ENCODE measurements around the gene API5.
"Not testable (repeated sequence)": the region's sequence is repeated elsewhere in the genome, so short reads cannot be mapped to it uniquely, and the experiment has no call there.

The API5 gene

DNA sequence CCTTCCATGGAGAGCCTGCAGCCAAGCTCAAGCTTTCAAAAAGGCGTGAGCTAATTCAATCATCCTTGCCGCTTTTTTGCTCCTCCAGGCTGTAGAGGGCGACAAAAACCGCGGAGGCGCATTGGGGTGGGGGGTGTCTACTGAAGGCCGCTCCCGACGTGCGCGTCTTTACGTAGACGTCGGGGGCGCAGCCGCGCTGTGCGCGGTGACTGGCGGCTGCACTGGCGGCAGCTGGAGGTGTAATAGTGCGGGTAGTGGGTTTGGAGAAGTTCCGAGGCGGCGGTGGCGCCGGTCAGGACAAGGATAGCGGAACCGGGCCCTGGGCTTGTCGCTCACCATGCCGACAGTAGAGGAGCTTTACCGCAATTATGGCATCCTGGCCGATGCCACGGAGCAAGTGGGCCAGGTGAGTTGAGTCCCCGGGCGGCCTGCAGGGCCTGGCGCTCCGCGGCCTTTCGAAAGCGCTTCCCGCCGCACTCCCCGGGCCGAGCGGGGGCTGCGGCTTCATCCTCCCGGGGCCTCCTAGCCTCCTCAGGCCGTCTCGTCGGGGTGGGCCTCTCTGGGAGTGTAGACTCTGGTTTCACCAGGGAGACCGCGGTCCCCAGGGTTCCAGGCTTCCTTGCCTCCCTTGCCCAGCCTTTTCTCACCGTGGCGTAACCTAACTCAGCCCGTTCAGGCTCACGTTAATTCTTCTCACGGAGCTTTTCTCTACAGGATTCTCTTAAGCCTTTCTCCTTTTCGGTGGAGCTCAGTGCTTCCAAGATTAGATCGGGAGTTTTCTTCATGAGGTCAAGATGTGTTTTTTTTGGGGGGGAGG, at the start of gene API5:
Gene API5 (plus strand): TSS at position 206 of the 817 bp plus-strand sequence. CDS start 132 bp downstream, at position 338.
- DNase-seq: peak; percentile 90 to 93

DNA sequence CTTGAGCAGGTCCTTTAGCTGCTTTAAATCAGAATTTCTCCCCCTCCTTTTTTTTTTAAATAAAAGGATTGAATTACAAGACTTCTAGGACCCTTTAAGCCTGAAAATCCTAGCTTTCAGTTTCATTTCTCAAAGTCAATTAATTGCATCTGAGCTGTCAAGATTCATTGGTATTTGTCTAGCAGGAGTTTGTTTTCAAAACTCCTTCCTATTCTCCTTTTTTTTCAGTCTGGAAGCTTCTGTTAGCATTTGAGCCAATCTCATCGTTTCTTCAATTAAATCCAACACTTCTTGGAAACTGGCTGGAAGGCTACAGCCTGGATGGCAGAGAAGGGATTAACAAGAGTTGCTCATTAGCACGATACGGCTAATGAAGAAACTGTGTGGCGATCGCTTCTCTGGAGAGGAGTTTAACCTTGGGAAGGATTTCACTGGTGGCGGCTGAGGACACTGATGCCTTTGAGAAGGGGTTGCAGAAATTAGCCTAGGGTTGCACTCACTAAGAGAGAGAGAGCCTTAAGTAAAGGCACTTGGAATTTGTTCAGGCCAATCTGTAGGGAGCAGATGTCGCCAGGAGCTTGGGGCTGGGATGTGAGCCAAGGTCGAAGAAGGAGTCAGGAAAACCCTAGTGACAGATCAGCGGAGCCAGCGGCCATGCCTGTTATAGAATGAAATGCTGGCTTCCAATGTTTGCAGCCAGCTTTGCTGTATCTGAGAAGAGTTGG, 43.8 kb upstream of the API5 start:
- DNase-seq: peak; percentile 90 to 92

DNA sequence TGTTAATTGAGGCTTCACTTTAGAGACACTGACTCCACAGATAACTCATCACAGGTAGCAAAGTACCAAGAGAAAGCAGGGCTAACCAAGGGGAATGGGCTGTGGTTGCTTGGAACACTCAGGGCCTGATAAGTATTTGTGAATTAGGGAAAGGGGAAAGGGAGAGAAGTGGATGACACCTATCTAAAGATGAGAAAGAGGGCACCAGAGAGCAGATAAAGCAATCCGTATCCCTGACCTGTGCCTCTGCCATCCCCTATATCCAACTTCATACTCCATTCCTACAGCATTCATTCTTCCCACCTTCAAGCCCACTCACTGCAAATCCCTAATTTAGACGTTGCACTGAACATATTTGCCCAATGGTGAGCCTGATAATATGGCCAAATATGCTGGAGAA, 43.0 kb upstream of the API5 start:
- peak in 1 of 2 experiments; percentile 41 for DNase-seq

DNA sequence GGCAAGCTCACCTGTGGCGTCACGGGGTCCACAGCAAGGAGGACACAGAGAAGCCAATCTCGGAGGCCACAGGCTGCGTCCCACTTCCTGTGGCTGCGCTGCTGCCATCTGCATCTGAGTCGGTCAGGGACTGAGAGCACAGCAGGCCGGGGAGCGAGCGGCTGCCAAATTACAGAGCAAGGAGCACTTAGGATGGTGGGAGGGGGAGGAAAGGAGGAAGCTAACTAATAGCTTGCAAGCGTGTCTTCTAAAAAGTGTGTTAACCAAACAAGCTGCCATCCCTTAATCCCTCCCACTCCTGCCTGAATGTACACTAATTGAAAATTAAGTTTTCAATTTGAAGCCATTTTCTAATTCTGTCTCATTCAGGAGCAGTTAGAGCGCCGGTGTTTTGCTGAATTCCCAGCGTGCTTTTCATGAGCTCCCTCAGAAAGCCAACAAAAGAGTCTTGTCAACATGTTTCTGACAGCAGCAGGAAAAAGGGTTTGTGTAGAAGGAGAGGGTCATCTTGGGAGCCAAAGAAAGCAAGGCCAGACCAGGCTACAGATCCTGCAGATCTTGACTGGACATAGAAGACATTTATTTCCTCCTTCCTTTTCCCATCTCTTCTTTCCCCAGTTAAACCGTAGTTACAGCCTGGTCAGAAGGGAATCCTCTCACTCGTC, 42.4 kb upstream of the API5 start:
- peak; percentile 67 to 82 for DNase-seq

DNA sequence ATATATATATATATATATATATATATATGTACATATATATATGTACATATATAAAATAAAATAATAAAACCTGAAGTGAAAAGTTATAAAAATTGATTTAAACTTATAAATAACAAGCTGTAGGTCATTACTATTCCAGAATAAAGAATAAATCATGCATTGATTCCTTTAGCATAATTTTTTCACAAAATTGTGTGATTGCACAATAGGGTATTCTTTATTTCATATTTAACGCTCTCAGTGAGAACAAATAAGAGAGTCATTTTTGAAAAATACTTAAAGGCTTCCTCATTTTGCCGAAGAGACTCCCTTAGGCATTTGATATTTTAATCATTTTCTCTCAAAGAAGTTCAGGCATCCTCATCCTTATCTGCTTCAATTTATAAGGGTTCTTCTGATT, 41.3 kb upstream of the API5 start:
- DNase-seq: no peak

DNA sequence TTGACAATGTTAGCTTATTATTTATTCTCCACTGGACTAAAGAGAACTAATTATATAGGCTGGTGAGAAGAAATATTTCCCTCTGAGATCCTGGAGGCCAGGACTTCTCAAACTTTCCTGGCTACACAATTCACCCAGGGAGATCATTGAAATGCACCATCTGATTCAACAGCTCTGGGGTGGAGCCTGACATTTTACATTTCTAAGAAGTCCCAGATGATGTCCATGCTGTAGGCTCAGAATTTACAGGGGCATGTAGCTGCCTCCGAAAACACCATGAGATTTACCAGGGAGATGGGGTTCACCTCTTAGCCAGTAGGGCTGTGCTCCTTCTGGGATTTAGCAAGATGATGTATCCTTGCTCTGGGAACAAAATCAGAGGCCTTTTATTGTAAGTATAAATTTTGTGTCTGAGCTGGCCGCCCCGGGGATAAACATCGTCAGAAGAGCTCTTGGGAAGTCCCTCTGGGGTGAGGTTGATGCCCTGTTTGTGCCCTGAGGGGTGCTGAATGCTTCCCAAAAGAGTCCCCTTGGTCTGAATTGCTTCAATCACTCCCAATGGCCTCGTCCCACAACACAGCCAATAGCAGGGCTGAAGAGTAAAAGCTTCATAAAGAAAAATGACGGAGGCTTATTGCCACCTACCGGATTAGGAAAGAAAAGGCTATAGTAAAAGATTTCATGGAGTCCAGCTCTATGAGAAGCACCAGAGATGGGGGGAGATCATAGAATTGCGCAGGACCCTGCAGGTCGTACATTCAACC, 33.4 kb upstream of the API5 start:
- DNase-seq: peak; percentile 43 to 65

DNA sequence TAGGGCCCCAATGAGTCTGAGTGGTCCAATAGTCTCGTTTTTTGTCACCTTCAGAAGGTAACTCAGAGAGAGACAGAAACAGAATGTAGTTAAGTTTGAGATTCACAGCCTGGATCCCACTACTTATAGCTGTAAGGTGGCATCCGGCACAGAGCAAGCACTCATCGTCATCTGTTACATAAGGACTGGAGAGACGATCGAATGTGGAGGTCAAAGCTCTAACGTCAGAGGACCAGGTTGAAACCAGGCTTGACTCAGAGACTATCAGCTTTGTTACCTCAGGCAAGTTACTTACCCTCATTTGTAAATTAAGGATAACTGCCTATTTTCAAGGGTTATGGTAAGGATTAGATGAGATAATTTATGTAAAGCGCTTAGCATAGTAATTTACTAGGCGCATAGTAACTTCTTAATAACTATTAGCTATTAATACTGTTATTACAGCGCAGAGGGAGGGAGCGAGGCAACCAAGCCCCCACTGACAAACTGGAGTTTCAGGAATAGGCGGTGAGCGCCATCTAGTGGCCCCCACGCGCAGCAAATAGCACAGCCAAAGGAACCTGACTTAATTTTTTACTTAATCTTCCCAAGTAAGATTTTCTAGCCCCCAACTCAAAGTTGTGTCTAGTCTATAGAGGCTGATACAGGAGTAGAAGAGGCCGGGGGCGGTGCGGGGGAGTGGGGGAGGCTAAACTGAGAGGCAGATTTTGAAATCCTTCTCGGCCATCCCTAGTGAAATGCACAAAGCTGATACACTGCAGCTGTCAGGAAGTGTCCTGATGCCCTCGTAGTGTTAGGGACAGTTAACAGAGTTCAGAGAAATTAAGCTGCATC, 29.0 kb upstream of the API5 start:
- peak; percentile 27 to 33 for DNase-seq

DNA sequence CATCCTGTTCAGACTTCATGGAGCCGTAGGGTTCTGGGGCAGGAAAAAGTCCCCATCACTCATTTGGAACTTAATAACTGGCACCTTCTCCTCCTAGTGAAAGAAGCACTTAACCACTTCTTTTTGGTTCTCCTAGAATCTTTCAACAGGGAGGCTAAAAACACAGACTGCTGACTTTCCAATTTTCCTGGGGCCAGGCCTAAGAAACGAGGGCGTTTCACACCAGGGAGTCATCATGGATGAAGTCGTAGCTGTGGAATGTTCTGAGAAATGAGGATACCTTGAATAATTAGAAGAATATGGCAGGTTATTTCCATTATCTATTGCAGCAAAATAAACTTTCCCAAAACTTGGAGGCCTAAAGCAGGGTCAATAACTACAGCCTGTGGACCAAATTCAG, 26.0 kb upstream of the API5 start:
- no peak for DNase-seq

DNA sequence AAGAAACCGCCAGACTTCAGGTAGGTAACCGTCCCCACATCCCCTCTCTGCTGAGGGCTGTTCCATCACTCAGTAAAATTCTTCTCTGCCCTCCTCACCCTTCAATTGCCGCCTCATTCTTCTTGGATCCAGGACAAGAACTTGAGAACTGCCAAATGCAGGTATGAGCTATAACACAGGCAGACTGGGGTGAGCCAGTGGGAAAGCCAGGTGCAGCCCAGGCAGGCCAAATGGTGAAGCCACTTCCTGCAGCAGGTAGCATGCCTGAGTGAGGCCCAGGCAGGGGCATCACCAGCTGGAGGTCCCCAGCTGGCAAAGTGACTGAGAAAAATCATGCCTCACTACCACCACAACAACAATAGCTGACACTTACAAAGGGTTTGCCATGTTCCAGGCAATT, 22.4 kb upstream of the API5 start:
- no peak for DNase-seq

DNA sequence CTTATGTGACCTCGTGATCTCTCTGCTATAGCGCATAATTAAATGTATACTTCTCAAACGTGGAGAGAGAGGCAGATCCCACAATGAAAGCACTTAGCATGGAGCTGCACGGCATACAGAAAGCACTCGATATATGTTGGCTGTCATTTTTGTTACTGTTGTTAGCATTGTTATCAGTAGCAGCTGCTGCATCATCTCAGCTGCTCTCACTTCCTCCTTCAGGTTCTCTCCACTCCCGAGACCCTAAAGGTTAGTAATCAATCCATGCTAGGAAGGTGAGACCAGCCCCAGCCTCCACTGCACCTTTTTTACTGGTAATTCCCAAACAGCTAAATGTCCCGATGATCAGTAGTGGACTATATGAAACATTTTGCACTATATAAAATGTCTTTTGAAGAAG, 13.4 kb upstream of the API5 start:
- no peak for DNase-seq

DNA sequence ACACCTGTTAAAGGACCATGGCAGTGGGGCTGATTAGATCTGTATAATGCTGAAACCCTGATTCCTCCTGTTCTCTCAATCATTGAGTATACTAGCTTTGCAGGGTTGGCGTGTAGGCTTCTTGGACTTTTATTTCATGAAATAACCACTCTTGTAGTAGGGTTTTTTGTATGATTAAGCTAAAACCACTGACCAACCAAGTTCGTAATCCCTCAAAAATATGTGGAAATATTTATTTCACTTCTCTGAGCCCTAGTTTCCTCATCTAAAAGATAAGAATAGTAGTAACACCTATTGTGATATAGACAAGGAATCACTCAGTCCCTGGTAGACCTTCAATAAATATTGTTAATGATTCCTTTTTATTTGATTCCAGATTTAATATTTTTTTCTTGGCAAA, 4.2 kb downstream of the API5 start:
- DNase-seq: no peak

DNA sequence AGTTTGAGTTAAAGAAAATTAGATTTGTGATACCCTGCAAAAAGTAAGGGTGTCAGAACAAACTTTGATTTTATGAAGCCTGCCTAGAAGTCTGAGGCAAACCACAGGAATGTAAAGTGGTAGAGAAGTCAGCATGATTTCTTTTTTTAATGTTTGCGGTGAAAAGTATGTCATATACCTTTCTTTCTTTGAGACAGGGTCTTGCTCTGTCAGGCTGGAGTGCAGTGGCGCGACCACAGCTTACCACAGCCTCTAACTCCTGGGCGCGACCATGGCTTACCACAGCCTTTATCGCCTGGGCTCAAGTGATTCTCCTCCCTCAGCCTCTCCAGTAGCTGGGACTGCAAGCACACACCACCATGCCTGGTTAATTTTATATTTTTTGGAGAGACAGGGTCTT, 4.7 kb downstream of the API5 start:
- DNase-seq: no peak

DNA sequence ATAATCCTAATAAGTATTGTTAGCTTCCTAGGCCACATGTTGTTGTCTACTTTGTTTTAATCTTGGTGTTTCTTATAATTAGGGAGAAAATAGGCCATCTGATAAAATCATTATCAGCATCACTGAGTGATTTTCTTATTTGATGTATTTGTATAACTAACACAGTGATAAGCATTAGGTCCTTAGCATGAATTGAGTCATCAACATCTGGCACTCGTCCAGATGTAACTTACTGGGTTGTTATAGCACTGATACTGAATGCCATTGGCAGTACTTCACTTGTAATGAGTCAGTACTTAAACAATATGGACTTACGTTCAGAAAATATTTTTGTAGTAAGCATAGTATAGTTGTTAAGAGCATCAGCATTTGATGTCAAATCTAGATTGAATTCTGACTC, 16.2 kb downstream of the API5 start:
- DNase-seq: no peak

DNA sequence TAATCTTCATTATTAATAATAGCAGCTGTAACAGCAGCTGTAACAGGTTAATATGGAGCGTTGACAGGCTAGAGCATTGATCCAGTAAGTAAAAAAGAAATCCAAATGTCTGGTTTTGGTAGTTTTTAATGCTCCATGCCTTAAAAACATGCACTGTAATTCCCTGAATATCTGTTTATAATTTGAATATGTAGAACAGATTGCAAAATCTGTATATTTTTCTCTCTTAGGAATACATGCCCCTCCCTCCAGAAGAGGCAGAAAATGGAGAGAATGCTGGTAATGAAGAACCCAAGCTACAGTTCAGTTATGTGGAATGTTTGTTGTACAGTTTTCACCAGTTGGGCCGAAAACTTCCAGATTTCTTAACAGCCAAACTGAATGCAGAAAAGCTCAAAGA, 16.7 kb downstream of the API5 start:
- no peak for DNase-seq

DNA sequence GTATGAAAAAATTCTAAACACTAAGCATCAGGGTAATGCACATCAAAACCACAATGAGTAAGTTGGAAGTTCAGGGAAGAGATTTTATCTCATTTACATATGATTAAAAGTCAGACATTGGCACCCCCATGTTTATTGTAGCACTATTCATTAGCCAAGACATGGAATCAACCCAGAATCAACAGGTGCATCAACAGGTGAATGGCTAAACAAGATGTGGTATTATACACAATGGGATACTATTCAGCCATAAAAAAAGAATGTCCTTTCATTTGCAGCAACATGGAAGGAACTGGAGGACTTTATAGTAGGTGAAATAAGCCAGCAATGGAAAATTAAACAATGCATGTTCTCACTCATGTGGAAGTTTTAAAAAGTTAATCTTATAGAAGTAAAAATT, 29.4 kb downstream of the API5 start:
- DNase-seq: no peak

DNA sequence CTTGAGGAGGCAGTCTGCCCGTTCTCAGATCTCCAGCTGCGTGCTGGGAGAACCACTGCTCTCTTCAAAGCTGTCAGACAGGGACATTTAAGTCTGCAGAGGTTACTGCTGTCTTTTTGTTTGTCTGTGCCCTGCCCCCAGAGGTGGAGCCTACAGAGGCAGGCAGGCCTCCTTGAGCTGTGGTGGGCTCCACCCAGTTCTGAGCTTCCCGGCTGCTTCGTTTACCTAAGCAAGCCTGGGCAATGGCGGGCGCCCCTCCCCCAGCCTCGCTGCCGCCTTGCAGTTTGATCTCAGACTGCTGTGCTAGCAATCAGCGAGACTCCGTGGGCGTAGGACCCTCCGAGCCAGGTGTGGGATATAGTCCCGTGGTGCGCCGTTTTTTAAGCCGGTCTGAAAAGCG, 39.6 kb downstream of the API5 start:
- not testable (repeated sequence) for DNase-seq

DNA sequence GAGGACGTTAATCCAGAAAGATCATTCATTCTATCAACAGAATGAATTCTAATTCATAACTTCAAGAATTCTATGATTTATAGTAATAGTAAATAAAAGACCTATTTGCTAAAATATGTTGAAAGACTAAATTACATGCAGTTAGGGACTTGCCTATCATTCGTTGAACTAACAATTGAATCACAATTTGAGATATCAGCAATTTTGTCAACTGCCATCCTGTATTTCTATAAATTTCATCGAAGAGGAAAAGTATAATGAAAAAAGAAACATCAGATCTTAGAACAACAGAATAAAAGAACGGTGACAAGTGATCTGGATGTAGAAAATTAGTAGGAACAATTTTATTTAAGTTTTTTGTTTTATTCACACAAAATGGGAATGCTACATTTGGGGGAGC, 42.5 kb downstream of the API5 start:
- DNase-seq: no peak

DNA sequence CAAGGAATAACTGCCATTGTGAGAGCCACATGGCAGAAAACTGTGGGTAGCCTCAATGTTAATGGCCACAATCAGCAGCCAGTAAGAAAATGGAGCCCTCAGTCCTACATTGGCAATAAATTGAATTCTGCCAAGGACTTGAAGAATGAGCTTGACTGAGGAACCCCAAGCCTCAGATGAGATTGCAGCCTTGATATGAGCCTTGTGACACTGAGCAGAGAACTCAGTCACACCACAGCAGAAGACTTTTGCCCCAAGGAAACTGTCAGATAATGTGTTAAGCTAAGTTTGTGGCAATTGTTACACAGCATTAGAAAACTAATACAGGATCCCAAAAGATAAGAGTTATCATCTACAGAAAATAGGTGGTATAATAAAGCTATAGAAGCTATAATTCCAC, 44.5 kb downstream of the API5 start:
- no peak for DNase-seq

DNA sequence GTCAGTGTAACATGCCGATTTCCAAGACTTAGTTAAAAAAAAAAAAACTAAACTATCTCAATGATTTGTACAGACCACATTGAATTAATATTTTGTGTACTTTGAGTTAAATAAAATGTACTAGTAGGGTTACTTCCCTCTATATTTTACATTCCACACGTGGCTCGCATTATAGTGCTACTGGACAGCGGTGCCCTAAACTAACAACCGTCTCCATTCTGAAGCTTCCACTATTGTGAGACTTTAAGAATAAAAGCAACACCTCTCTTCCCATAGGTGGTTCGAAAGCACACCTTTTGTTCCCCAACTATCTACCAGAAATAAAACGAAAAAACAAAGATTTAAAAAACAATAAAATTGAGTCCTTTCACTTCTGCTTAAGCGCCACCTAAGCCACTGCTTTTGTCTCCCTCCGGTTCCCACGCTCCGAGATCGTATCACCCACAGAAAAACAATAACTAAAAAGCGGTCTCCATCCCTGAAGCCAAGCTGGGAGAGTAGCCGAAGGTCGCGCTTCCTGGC, 46.5 kb downstream of the API5 start:
- DNase-seq: peak in 1 of 2 experiments; percentile 13

DNA sequence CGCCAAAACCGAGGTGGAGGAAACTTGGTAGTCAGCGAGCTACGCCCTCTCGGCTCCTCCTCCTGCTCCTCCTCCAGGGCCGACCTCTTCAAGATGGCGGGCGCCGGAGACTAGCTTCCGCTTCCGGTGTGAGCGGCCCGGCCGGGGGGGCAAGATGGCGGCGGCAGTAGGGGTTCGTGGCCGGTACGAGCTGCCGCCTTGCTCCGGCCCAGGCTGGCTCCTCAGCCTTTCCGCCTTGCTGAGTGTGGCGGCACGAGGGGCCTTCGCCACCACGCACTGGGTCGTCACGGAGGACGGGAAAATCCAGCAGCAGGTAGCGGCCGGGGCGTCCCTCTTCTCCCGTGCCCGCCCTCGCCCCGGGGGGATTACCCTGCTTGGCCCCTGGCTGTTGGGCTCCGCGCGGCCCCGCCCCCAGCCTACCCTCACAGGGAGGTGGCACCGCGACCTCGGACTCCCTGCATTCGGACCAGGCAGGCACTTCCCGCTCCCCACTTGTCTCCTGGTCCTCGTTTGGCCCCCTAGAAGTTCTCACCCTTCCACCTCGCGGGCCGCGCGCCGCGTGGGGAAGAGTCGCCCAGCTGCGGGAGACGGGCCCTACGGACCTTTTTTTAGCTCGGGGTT, 47.1 kb downstream of the API5 start, which contains the start of gene TTC17:
Gene TTC17 (plus strand): TSS at position 120 of the 621 bp plus-strand sequence. CDS start 35 bp downstream, at position 155.
- DNase-seq: peak; percentile 87 to 90

DNA sequence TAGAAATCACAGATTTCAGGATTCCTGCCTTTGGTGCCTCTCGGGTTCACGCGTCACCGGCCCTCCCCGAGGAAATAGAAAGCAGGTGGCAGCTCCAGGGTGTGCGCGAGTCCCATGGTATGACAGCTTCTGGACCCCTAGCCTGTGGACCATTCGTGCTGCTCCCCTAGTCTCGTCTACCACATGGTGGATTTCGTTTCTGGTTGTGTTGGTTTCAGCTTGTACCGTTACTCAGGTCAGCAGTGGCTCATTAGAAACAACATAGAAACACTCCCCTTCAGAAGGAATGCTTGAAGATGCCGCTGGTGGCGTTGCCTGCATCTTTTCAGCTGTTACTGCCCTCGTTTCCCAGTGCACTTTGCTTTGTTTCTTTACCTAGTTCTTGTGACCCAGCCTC, 47.6 kb downstream of the API5 start:
- peak in 1 of 2 experiments; percentile 42 for DNase-seq

Data from NCI-H524 (cell line).